Skeletal muscle satellite cell (primary cell): Measurements from ENCODE around the gene TTLL12.

Source experiments
- H3K27me3 ChIP-seq: 2 replicates; pipeline ENCODE4 v1.7.0; 2013; ENCODE audit warnings: low read length; ENCODE audit not compliant: control insufficient read depth, insufficient read depth
- H3K36me3 ChIP-seq: 2 replicates; pipeline ENCODE4 v1.7.0; 2013; ENCODE audit warnings: mild to moderate bottlenecking, control low read depth, low read length; ENCODE audit not compliant: insufficient read depth
- H3K4me1 ChIP-seq: 2 replicates; pipeline ENCODE4 v1.7.0; 2013; ENCODE audit warnings: low read length; ENCODE audit not compliant: control insufficient read depth, insufficient read depth
- H3K4me2 ChIP-seq: 2 replicates; pipeline ENCODE4 v1.7.0; 2013; ENCODE audit warnings: mild to moderate bottlenecking, low read length
- H3K4me3 ChIP-seq: 2 replicates; pipeline ENCODE4 v1.7.0; 2013; ENCODE audit warnings: low read length
- H3K9ac ChIP-seq: 2 replicates; pipeline ENCODE4 v1.7.0; 2013; ENCODE audit warnings: mild to moderate bottlenecking, low read depth, low read length, moderate library complexity
- H3K9me3 ChIP-seq: replicated peaks from 2 replicates; pipeline ENCODE4 v1.7.0; 2013; ENCODE audit warnings: mild to moderate bottlenecking, control low read depth, low read length

The TTLL12 gene

DNA sequence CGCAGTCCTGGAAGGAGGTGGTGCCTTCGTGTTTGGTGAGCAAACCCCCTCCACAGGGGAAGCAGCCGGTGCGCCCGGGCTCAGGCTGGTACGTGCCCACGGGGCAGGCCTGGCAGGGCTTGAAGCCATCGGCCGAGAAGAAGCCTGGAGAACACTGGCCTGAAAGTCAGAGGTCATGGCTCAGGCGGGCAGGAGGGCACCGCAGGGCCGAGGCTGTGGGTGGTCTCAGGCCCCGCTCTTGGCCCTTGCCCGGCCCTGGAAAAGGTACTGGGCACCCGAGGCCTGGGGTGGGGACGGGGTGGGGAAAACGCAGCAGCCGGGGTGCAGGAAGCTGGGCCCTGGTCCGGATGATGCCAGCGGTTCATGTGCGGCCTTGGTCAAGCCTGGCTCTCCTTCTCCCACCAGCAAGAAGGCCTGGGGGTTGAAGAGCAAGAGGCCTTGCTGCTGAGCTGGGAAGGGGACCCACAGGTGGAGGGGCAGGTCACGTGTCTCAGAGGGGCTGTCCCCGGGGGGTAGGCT lies 25.6 kb upstream of the TTLL12 start:
- Histone ChIP-seq H3K4me2 (no peak overlapping the region), H3K4me3 (no peak overlapping the region), H3K27me3 (peaks cover 27% of the 10 kb centered on the region), H3K9ac (no peak overlapping the region), H3K36me3 (no peaks in the 10 kb centered on the region), H3K4me1 (no peaks in the 10 kb centered on the region), H3K9me3 (no peaks in the 10 kb centered on the region)

DNA sequence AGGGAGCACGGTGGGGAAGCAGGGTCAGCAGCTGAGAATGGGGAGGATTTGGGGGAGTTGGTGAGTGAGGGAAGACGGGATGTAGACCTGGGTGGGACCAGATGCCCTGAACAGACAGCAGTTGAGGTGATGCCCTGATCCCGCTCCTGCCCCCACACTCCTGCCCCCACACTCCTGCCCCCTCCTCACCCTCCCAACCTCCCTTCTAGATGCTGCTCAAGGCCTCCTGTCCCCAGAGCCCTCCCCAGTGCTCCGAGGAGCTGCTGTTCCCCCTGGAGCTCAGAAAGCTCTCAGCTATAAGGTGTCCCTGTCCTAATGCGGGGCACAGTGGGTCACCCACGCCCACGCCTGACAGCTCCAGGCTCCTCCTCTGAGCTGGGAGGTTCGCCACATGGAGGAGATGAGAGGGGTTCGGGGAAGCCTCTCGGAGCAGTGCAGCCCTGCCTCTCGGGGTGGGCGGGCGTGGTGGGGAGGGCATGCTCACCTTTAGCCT lies 25.1 kb upstream of the TTLL12 start:
- H3K4me2 ChIP-seq: no peak overlapping the region
- no peak overlapping the region for H3K9ac ChIP-seq
- peaks cover 26% of the 10 kb centered on the region for H3K27me3 ChIP-seq
- no peaks in the 10 kb centered on the region for H3K36me3 ChIP-seq
- no peaks in the 10 kb centered on the region for H3K9me3 ChIP-seq
- no peaks in the 10 kb centered on the region for H3K4me1 ChIP-seq
- no peak overlapping the region for H3K4me3 ChIP-seq

DNA sequence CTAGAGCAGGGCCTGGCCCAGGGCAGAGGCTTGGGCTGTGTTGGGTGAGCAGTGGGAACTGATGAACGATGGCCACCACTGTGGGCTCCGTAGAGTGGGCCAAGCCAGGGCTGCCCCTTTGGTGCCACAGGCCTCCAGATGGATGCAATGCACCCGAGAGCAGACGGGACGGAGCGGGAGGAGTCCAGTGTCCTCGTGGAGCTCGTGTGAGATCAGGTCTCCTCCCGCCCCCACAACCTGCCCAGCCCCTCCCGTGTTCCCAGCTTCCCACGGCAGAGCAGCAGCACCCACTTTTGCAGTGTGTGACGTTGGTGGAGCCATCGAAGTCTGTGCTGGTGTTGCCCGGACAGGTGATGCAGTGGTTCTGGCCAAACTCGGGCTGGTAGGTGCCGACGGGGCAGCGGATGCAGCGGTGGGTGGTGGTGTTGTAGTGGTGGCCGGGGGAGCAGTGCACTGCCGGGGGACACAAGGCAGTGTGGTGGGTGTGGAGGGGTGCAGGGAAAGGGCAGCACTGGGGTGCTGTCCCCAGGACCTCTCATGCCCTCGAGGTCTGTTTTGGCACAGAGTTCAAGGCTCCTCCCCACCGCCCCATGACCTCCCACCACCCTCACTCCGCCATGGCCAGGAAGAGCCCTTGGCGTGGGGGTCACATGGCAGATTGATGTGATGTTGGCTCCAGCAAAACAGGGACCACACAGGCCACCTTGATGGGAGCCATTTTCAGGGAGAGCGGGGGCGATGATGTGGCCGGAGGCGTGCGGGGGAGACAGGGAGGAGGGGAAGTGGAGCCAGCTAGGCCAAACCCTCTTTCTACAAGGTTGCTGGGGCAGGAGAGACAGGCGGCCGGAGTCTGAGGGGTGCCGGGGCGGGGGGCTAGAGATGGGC lies 23.9 kb upstream of the TTLL12 start:
- Histone ChIP-seq H3K36me3 (no peaks in the 10 kb centered on the region), H3K4me1 (no peaks in the 10 kb centered on the region), H3K27me3 (peaks cover 26% of the 10 kb centered on the region), H3K9ac (no peak overlapping the region), H3K9me3 (no peaks in the 10 kb centered on the region), H3K4me2 (no peak overlapping the region), H3K4me3 (no peak overlapping the region)

GRCh38 chr22:43209971-43210370 lies 23.0 kb upstream of the TTLL12 start:
- H3K27me3 ChIP-seq: peaks cover 20% of the 10 kb centered on the region
- H3K9ac ChIP-seq: no peak overlapping the region
- H3K4me2 ChIP-seq: no peak overlapping the region
- no peaks in the 10 kb centered on the region for H3K4me1 ChIP-seq
- no peaks in the 10 kb centered on the region for H3K9me3 ChIP-seq
- H3K36me3 ChIP-seq: no peaks in the 10 kb centered on the region
- no peak overlapping the region for H3K4me3 ChIP-seq

GRCh38 chr22:43209523-43209890 lies 22.6 kb upstream of the TTLL12 start:
- no peak overlapping the region for H3K4me3 ChIP-seq
- no peak overlapping the region for H3K9ac ChIP-seq
- no peaks in the 10 kb centered on the region for H3K4me1 ChIP-seq
- no peaks in the 10 kb centered on the region for H3K9me3 ChIP-seq
- H3K27me3 ChIP-seq: peaks cover 19% of the 10 kb centered on the region
- no peak overlapping the region for H3K4me2 ChIP-seq
- no peaks in the 10 kb centered on the region for H3K36me3 ChIP-seq

- Histone ChIP-seq H3K9ac (no peak overlapping the region), H3K27me3 (peaks cover 19% of the 10 kb centered on the region)
Observed at GRCh38 chr22:43208703-43209522, 22.0 kb upstream of the TTLL12 start.

GRCh38 chr22:43207849-43208702 lies 21.1 kb upstream of the TTLL12 start:
- no peak overlapping the region for H3K4me2 ChIP-seq
- H3K9me3 ChIP-seq: no peaks in the 10 kb centered on the region
- H3K4me1 ChIP-seq: no peaks in the 10 kb centered on the region
- no peaks in the 10 kb centered on the region for H3K36me3 ChIP-seq
- H3K4me3 ChIP-seq: no peak overlapping the region
- H3K9ac ChIP-seq: no peak overlapping the region
- peaks cover 12% of the 10 kb centered on the region for H3K27me3 ChIP-seq

More at GRCh38 chr22:43208703-43209522, 22.0 kb upstream of the TTLL12 start:
- Histone ChIP-seq H3K4me3 (no peak overlapping the region), H3K4me2 (no peak overlapping the region), H3K4me1 (no peaks in the 10 kb centered on the region), H3K9me3 (no peaks in the 10 kb centered on the region), H3K36me3 (no peaks in the 10 kb centered on the region)

- H3K36me3 ChIP-seq: no peaks in the 10 kb centered on the region
- H3K4me2 ChIP-seq: no peak overlapping the region
- H3K4me1 ChIP-seq: no peaks in the 10 kb centered on the region
- no peak overlapping the region for H3K4me3 ChIP-seq
- no peak overlapping the region for H3K9ac ChIP-seq
- H3K27me3 ChIP-seq: peaks cover 10% of the 10 kb centered on the region
- H3K9me3 ChIP-seq: no peaks in the 10 kb centered on the region
Observed at GRCh38 chr22:43207386-43207785, 20.5 kb upstream of the TTLL12 start.

- Histone ChIP-seq H3K4me2 (no peak overlapping the region), H3K9me3 (no peaks in the 10 kb centered on the region), H3K4me3 (no peak overlapping the region), H3K4me1 (no peaks in the 10 kb centered on the region), H3K9ac (no peak overlapping the region), H3K36me3 (no peaks in the 10 kb centered on the region), H3K27me3 (peaks cover 10% of the 10 kb centered on the region)
Observed at GRCh38 chr22:43206509-43207161, 19.7 kb upstream of the TTLL12 start.

- H3K4me3 ChIP-seq: no peak overlapping the region
- no peaks in the 10 kb centered on the region for H3K36me3 ChIP-seq
- no peak overlapping the region for H3K4me2 ChIP-seq
- H3K9me3 ChIP-seq: no peaks in the 10 kb centered on the region
- no peaks in the 10 kb centered on the region for H3K4me1 ChIP-seq
- no peak overlapping the region for H3K9ac ChIP-seq
- H3K27me3 ChIP-seq: peaks cover 10% of the 10 kb centered on the region
Observed at GRCh38 chr22:43205748-43206508, 19.0 kb upstream of the TTLL12 start.
